SW 1271 (cell line): Measurements from ENCODE around the gene TMPRSS6.
"Not testable (repeated sequence)": the region's sequence is repeated elsewhere in the genome, so short reads cannot be mapped to it uniquely, and the experiment has no call there.

Experiments used
- DNase-seq, 2 experiments: peaks; one replicate each; lab custom pipeline; 2025; lab: John Stamatoyannopoulos, UW

The TMPRSS6 gene

GRCh38 chr22:37088108-37088605, 21.4 kb downstream of the TMPRSS6 start:
- no peak for DNase-seq

DNA sequence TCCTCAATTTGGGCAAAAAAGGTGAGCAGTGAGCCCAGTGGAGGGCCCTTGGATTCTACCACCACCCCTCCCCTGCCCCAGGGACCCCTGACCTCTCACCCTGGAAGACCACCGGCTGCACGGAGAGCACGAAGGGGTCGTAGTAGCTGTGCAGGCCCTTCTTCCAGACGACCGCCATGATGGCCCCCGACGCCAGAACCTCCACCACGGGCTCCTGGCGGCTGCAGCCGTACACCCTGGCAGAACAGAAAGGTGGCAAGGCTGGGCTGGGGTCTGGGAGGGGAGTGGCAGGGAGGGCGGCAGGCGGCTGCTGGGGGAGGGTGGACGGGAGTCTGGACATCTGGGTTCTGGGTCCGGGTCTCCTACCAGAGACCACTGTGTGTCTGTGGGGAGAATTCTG, 23.3 kb downstream of the TMPRSS6 start:
- no peak for DNase-seq

DNA sequence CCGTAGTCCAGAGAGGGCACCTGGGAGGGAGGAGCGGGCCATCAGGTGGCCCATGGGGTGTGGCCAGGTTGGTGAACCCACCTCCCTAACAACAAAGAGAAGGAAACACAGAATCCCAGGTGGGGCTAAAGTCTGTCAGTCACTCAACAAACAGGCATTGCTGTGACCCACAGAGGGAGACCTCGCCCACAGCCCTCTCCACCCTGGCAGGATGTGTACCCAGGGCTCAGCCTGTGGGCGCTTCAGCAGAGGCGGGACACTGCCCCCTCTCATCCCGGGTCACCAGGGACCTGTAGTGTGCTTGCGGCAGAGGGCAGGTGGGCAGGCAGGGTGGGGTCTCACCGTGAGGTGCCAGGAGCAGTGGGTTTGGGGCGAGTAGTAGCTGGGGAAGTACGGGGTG, 25.1 kb downstream of the TMPRSS6 start:
- no peak for DNase-seq

DNA sequence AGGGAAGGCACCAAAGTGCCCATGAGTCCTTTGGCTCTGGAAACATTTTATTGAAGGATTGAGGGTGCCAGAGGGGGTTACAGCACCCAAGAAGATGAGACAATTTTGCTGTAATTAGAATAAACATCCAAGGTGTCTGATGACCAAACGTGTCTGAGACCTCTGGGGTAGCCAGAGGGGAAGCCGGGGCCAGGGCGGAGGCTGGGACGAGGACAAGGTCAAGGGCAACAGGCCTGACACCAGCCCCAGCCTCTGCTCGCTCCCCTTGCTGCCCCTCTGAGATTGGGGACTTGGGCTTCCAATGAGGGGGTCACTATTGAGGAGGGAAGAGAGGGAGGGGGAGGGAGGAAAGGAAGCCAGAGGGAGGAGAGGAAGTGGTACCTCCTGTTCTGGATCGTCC, 25.6 kb downstream of the TMPRSS6 start:
- no peak for DNase-seq

- DNase-seq = no peak
Observed at GRCh38 chr22:37082251-37082873, 27.2 kb downstream of the TMPRSS6 start.

- DNase-seq = no peak
Observed at GRCh38 chr22:37080838-37081237, 28.7 kb downstream of the TMPRSS6 start.

DNA sequence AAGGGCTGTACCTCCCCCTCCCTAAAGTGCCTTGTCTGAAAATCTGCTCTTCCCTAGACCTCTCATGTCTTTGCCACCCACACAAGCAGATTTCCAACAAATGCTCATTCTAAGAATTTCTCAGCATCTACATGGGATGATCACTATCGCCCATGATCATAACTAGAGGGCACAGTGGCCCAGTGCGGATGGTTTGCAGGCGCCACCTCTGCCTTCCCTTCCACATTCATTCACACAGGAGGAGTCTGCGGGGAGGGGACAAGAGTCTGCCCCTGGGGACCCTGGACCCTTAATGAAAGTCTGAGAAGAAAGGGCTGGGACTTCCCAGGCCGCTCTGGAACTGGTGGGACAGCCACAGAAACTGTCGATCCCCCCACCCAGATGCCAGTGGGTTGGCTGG, 29.1 kb downstream of the TMPRSS6 start:
- DNase-seq = no peak

- DNase-seq = no peak
Observed at GRCh38 chr22:37079668-37080171, 29.8 kb downstream of the TMPRSS6 start.

GRCh38 chr22:37079158-37079557, 30.4 kb downstream of the TMPRSS6 start:
- DNase-seq = no peak

DNA sequence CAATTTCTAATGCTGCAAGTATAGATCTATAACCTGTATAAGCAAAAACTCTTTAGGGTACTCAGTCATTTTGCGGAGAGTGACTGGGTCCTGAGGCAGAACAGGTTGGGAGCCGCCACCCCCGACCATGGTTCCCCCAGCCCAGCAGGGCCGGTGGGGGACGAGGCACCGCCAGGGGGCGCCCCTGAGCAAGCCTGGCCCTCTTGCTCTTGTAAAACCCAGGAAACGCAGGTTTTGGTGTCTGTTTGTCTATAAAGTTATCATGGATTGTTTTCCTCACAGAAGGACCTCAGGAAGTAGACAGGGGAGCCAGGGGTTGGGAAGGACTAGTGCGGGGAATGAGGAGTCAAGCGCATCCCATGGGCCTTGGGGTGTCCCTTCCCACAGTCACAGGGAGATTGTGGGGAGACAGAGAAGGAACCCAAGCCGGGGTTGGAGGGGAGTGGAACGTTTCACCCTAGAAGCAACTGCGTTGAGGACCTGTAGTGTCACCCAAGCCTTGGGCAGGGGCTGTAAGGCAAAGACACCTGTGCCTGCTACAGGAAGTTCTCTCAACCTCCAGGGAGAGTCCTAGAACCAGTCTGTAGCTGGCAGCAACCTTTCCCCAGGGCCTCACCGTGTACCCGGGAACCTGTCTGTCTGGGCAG, 31.6 kb downstream of the TMPRSS6 start:
- peak in 1 of 2 experiments; percentile 13 for DNase-seq

DNA sequence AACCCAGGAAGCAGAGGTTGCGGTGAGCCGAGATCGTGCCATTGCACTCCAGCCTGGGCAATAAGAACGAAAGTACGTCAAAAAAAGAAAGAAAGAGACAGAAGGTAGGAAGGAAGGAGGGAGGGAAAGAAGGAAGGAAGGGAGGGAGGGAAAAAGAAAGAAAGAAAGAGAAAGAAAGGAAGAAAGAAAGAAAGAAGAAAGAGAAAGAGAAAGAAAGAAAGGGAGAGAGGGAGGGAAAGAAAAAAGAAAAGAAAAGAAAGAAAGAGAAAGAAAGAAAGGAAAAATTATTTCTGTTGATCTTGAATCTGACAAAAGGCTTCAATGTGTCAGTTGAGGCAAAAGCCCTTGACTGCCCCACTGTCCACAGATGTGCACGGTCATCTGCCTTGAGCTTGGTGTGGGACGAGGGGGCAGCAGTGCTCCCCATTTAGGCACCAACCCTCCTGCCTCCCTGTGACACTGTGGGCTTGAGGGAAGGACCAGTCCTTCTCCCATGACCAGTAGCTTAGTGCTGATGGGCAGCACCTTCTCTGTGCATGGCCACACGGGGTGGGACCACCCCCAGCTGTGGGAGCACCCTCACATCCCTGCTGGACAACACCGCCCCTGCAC, 33.6 kb downstream of the TMPRSS6 start:
- DNase-seq = no peak

DNA sequence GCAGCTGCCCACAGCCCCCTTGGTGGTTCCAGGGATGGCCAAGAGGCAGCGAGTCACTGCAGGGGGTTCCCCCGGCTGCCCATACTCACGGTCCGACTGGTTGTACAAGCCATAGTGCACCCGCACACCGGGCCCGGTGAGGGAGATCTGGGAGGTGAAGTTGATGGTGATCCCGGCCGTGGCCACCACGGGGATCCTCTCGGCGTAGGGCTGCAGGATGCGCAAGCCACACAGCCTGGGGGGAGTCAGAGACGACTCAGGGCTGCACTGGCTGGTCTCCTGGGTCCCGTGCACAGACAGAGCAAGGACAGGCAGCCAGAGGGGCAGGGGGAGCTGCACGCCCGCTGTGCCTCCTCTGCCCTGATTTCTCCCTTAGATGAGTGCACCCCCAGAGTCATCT, 34.5 kb downstream of the TMPRSS6 start:
- no peak for DNase-seq

GRCh38 chr22:37074537-37074936, 35.0 kb downstream of the TMPRSS6 start:
- DNase-seq = no peak

DNA sequence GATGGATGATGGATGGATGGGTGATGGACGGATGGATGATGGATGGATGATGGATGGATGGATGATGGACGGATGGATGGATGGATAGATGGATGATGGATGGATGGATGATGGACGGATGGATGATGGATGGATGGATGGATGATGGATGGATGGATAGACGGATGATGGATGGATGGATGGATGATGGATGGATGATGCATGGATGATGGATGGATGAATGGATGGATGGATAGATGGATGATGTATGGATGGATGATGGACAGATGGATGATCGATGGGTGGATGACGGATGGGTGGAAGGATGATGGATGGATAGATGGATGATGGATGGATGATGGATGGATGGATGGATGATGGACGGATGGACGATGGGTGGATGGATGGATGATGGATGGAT, 36.8 kb downstream of the TMPRSS6 start:
- no peak for DNase-seq

DNA sequence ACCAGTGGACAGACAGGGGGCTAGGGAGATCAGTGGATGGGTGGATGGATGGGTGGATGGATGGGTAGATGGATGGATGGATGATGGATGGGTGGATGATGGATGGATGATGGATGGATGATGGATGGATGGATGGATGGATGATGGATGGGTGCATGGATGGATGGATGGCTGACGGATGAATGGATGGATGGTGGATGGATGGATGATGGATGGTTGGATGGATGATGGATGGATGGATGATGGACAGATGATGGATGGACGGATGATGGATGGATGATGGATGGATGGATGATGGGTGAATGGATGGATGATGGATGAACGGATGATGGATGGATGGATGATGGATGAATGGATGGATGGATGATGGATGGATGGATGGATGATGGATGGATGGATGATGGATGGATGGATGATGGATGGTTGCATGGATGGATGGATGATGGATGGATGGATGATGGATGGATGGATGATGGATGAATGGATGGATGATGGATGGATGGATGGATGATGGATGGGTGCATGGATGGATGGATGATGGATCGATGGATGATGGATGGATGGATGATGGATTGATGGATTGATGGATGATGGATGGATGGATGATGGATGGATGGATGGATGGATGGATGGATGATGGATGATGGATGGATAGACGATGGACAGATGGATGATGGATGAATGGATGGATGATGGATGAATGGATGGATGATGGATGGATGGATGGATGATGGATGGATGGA, 37.5 kb downstream of the TMPRSS6 start:
- DNase-seq = not testable (repeated sequence)

DNA sequence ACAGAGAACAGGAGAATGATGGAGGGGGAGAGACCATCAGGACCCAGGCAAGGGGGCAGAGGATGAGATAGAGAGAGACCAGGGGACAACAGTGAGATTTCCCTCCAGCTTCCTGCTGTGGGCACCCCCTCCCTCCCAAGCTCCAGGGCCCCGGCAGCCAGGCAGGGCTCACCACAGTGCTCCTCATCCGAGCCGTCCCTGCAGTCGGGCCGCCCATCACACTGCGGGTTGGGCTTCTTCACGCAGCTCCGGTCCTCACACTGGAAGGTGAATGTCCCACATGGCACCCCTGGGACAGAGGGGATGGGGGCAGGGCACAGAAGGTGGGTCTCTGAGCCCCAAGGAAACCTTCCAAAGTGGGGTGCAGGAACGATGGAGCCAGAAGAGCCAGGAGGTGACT, 38.8 kb downstream of the TMPRSS6 start:
- no peak for DNase-seq

- DNase-seq = no peak
Observed at GRCh38 chr22:37070334-37070733, 39.2 kb downstream of the TMPRSS6 start.

- no peak for DNase-seq
Observed at GRCh38 chr22:37069719-37070118, 39.8 kb downstream of the TMPRSS6 start.

- no peak for DNase-seq
Observed at GRCh38 chr22:37069319-37069718, 40.2 kb downstream of the TMPRSS6 start.

- DNase-seq = no peak
Observed at GRCh38 chr22:37068859-37069258, 40.7 kb downstream of the TMPRSS6 start.

- DNase-seq = no peak
Observed at GRCh38 chr22:37067428-37067827, 42.1 kb downstream of the TMPRSS6 start.

DNA sequence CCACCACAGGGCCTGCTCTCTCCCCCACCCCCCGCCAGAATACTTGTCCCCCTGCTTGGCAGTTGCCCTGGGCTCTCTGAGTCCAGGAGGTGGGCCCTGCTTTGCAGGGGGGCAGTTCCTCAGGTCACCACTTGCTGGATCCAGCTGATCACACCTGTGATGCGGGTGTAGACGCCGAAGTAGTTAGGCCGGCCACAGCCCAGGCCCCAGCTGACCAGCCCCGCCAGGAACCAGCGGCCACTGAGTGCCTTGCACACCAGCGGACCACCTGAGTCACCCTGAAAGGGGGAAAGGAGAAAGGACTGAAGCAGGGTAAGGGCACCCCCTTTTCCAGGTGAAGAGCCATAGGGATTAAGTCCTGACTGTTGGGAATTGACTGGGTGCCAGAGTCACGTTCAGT, 43.6 kb downstream of the TMPRSS6 start:
- DNase-seq = no peak

GRCh38 chr22:37065180-37065579, 44.3 kb downstream of the TMPRSS6 start:
- no peak for DNase-seq
